ENCODE data around the gene HOXC11.

Gene HOXC11

GRCh38 chr12:53973236-53974042 lies 513 bp downstream of the HOXC11 start:
- no peak for DNase-seq (ENCODE audit: low read depth in 2 of 2)

- no peak for DNase-seq (ENCODE audit: low read depth in 2 of 2)
Observed at GRCh38 chr12:53974084-53975063, 1.4 kb downstream of the HOXC11 start, which contains the start of gene HOTAIR. HOTAIR (minus strand) TSS chr12:53974954.

GRCh38 chr12:53975064-53975471 lies 2.1 kb downstream of the HOXC11 start:
- no peak for DNase-seq (ENCODE audit: low read depth in 2 of 2)

GRCh38 chr12:53975479-53976152 lies 2.7 kb downstream of the HOXC11 start:
- no peak for DNase-seq (ENCODE audit: low read depth in 2 of 2)

GRCh38 chr12:53976172-53976822 lies 3.4 kb downstream of the HOXC11 start:
- DNase-seq (ENCODE audit: low read depth in 2 of 2) = no peak

- no peak for DNase-seq (ENCODE audit: low read depth in 2 of 2)
Observed at GRCh38 chr12:53976823-53977595, 4.1 kb downstream of the HOXC11 start.

- DNase-seq (ENCODE audit: low read depth in 2 of 2) = no peak
Observed at GRCh38 chr12:53977596-53978445, 4.9 kb downstream of the HOXC11 start.

- DNase-seq (ENCODE audit: low read depth in 2 of 2) = no peak
Observed at GRCh38 chr12:53978477-53979356, 5.8 kb downstream of the HOXC11 start.

- no peak for DNase-seq (ENCODE audit: low read depth in 2 of 2)
Observed at GRCh38 chr12:53980104-53980801, 7.3 kb downstream of the HOXC11 start.

GRCh38 chr12:53980802-53981496 lies 8.0 kb downstream of the HOXC11 start:
- DNase-seq (ENCODE audit: low read depth in 2 of 2) = no peak

GRCh38 chr12:53981634-53982565 lies 9.0 kb downstream of the HOXC11 start:
- no peak for DNase-seq (ENCODE audit: low read depth in 2 of 2)

GRCh38 chr12:53982648-53983567 lies 10.0 kb downstream of the HOXC11 start:
- DNase-seq (ENCODE audit: low read depth in 2 of 2) = no peak

- DNase-seq (ENCODE audit: low read depth in 2 of 2) = no peak
Observed at GRCh38 chr12:53983568-53983949, 10.6 kb downstream of the HOXC11 start.

GRCh38 chr12:53983950-53984572 lies 11.1 kb downstream of the HOXC11 start:
- no peak for DNase-seq (ENCODE audit: low read depth in 2 of 2)
